NCI-H2029 treated with DMSO at 0.1 percent for 48 hours (cell line): ENCODE results near the gene NAA10.
"Not testable (repeated sequence)": the region's sequence is repeated elsewhere in the genome, so short reads cannot be mapped to it uniquely, and the experiment has no call there.

Experiments used
- DNase-seq: peaks from one replicate; lab custom pipeline; 2025; lab: John Stamatoyannopoulos, UW

Gene NAA10

DNA sequence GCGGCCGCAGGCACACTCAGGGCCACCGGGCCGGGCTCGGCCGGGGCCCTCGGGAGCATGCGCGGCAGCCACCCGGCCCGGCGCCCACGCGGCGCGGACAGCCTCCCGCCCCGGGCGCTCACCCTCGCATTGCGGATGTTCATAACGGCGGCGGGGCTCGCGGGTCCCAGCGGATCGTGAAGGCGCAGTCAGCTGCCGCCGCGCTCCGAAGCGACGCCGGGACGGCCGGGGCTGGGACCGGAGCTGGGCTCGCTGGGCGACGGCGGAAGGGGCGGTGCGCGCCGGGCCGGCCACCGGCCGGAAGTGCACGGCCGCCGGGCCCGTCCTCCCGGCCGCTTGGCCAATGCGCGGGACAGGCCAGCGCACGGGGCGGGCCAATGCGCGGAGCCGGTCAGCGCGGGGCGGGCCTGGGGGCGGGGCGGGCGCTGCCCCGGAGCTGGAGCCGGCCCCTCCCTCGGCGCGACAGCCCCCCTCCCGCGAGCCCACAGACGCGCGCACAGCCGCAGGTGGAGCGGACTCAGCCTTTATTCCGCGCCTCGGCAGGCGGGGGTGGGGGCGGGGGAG lies at the start of gene NAA10:
Gene NAA10, minus strand, starts transcription at position 276 of the 564 bp plus-strand sequence. Its CDS starts 133 bp downstream, at position 143.
- peak; percentile 7 for DNase-seq

DNA sequence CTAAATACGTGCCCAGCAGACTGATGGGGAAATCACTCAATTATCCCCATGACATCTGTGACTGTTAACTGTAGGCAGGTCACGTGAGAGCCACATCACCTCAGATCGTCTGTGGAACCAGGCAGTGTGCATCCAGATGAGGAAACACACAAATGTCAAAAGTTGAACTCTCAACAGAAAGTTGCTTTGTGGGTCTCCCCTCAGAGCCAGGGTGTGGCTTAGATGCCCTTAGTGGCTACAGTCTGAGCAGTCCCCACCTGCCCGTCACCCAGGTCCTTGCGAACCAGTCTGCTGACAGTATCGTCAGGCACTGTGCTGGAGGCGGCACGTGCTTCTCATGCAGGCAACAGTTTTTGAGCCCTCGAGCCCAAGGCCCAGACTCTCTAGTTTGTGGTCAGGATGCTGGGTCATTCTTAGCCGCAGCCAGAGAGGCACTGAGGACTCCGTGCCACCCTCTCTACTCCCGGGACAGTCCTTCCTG lies 48.5 kb upstream of the NAA10 start:
- no peak for DNase-seq

DNA sequence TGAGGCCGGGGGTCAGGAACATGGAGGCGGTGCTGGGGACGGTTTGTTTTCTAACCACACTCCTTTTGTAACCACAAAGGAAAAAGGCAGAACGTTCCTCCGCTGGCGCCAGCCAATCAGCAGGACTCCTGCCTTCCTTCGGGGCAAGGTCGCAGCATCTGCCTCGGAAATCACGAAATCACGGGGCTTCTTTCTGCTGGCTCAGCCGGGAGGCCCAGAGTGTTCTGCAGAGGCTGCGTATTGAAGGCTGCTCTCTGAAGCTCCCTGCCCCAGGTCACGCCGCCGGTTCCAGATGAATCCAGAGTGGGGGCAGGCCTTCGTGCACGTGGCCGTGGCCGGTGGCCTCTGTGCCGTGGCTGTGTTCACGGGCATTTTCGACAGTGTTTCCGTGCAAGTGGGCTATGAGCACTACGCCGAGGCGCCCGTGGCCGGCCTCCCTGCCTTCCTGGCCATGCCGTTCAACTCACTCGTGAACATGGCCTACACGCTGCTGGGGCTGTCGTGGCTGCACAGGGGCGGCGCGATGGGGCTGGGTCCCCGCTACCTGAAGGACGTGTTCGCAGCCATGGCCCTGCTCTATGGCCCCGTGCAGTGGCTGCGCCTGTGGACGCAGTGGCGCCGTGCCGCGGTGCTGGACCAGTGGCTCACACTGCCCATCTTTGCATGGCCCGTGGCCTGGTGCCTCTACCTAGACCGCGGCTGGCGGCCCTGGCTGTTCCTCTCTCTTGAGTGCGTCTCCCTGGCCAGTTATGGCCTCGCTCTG lies 47.1 kb upstream of the NAA10 start:
- no peak for DNase-seq

DNA sequence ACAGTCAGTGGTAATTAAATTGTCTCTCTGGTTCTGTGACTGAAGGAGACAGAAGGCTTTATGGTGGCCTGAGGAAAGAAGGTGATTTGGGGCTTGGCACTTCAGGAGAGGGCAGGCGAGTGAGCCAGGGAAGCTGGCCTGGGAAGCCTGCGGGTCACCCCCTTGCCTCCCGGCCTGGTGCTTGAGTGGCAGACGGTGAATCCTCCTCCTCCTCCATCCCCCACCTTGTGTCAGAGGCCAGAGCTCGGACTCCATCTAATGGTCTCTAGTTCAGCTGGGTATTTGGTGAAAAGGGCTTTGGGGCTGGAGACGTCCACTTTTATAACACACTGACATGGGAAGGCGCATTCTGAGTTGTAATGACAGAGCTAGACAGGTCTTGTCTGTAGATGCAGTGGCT lies 46.4 kb upstream of the NAA10 start:
- DNase-seq: no peak

DNA sequence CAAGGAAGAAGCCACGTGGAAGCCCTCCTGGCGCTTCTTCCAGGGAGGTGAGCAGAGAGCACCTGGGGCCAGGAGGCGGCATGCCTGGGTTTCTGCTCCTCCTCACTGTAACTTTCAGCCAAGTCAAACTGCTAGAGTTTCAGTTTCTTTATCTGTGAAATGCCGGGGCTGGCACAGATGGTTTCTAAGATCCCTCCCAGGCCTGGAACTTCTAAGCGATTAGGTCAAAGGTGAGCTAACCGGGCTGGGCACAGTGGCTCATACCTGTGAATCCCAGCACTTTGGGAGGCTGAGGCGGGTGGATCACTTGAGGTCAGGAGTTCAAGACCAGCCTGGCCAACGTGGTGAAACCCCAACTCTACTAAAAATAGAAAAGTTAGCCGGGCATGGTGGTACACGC lies 45.6 kb upstream of the NAA10 start:
- not testable (repeated sequence) for DNase-seq

DNA sequence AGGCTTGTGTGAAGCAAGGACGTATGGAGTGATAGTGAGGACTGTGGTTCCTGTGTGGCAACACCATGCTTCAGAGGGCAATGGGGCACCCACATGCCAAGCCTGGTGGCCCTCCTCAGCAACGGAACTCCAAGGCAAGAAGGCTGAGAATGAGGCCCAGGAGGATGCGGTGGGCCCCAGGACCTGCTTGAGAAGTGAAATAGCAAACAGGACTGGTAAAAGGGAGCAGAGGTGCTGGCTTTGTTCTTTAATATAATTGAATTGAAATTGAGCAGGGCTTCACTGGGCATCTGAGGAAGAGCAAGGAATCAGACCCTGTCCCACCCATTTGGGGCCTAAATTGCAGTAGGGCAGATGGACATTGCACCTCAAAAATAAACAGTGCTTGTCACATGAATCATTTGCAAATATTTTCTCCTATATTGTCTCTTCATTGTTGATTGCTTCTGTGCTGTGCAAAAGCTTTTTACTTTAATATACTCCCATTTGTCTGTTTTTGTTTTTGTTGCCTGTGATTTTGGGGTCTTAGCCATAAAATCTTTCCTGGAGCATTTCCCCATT lies 40.0 kb upstream of the NAA10 start:
- DNase-seq: no peak

DNA sequence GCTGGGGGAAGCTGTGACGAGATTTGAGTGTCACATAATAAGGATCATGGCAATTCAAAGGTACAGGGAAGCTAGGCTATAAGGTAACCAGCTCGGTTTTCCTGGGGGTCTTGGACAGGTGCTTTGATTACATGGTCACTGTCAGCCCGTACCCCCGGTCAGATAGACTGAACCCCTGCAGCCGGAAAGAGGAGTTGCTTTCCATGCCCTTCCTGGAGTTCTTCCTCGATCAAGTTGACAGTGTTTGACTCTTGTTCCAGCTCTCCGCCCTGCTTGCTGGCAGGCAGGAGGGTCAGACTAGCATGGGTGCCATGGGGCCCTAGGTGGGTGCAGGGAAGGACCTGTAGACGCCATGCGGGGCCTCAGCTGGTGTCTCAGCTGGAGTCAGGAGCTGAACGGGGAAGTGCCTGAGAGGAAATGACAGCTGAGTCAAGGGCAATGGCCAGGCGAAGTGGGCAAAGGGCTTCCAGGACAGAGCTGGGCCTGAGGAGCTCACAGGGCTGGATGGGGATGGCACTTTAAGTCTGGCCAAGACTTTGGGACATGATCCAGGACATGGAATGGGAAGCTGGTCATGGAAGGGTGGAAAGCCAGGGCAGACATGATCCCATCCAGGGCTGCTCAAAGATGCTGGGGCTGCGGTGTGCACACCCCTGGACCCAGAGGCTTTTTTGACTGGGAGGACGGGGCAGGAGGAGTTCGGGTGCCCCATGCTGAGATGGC lies 39.3 kb upstream of the NAA10 start:
- no peak for DNase-seq

DNA sequence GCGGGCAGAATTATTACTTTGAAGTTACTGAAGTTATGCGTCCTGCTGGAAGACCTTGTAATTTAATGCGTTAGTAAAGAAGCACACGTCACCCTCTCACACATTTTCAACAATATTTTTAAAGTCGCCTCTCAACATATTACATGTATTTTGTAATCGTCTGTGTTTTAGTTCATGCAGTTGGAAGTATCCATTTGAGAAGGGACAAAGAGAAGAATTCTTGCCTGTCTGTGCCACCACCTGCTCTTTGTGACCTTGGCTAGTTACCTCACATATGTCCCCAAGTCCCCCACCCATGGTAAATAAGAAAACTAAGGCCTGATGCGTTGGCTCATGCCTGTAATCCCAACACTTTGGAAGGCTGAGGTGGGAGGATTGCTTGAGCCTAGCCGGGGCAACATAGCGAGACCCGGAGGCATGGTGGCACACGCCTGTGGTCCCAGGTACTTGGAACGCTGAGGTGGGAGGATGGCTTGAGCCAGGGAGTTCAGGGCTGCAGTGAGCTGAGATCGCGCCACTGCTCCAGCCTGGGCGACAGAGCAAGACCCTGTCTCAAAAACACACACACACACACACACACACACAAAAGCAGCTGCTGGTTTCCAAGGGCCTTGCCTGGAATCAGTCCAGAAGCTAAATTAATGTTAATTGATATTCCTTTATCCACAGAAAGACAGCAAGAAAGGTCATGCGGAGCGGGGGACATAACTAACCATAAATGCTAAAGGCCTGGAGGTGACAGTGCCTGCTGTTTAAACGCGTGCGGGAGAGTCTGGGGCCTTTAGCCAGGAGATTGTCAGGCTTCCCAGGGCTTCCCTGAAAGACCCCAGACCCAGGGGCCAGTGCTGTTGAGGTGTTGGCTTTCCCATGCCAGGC lies 38.5 kb upstream of the NAA10 start:
- DNase-seq: no peak

DNA sequence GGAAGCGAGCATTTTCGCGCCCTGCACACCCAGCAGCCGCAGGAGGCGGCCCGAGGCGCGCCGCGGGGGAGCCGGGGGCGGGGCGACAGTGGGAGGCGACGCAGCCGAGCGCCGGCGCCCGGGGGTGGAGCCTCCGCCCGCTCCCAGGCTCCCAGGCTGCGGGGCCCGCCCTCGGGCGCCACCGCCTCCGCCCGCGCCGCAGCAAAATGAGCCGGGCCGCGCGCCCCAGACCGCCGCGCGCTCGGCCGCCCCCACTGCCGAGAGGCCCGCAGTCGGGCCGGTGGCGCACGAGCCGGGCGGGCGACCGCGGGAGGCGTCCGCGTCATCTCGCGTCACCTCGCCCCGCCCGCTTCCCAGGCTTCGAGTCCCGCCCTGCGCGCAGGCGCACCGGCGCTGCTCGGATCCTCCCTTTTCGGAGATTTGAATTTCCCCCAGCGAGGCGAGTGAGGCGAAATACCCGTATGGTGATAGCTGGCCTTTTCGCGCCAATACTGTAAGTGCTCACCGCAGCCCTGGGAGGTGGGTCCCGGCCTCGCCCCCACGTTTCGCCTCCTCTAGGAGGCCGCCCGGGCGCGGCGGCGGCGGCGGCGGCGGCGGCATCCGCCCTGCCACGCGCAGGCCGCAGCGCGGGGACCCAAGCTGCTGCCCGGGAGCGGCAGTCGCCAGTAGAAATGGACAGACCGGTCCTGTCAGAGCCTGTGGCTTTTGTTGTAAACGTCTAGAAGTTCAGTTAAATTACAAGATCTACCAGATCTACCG lies 37.7 kb upstream of the NAA10 start, which contains the start of gene TMEM187:
Gene TMEM187, plus strand, starts transcription at position 387 of the 759 bp plus-strand sequence. CDS start 9,309 bp downstream, outside the sequence.
- DNase-seq: peak; percentile 40

DNA sequence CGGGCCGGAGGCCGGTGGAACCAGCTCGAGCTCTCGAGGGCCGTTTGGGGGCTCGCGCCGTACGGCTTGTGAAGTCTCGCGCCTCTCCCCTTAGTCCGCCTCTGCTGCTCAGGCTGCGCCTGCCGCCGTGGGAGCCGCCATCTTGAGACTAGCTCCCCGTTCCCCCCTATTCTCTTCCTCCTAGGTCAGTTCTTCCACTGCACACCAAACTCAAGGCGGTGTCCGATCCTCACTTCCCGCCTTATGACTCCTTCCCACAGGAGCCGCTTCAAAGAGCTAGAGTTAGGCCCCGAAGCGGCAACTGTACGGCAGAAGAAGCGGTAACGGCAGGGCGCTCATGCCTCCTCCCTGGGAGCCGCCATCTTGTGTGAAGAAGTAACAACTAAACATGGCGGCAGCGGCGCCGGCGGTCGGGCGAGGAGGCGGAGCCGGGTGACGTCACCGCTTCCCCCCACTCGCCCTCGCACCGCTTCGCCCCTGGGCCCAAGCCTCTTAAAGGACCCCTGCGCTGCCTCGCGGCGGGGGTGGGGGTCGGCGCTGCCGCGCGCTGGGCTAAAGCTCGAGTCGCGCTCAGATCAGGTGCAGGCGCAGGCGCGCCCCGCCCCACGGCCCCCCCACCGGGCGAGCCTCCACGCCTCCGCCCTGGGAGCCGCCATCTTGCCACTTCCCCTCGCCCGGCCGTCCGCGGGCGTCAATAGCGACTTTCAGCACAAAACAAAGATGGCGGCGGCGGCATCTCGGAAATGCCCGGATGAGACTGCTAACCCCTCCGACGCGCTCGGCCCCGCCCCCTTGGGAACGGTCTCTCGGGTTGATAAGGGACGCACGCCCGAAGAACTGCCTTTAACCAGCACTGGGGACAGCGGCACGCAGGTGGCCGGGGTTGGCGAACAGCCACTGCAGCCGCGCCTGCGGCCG lies 36.9 kb upstream of the NAA10 start, which contains the start of gene HCFC1:
Gene HCFC1, minus strand, starts transcription at position 369 of the 918 bp plus-strand sequence. CDS start 978 bp downstream, outside the sequence.
- peak; percentile 52 for DNase-seq

DNA sequence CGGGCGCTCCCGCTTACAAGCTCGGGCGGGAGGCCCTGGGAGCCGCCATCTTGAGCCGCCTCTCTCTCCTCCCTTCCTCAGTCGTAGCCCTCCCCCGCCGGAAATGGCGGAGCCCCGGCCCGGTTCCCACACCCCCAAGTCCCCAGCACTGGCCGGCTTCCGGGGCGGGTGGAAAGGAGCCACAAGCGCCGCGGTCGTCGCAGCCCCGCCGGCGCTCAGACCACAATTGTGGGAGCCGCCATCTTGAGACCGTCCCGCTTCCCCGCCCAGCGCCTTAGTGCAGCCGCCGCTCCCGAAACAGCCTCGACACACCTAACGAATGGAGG lies 36.2 kb upstream of the NAA10 start:
- DNase-seq: peak; percentile 31

DNA sequence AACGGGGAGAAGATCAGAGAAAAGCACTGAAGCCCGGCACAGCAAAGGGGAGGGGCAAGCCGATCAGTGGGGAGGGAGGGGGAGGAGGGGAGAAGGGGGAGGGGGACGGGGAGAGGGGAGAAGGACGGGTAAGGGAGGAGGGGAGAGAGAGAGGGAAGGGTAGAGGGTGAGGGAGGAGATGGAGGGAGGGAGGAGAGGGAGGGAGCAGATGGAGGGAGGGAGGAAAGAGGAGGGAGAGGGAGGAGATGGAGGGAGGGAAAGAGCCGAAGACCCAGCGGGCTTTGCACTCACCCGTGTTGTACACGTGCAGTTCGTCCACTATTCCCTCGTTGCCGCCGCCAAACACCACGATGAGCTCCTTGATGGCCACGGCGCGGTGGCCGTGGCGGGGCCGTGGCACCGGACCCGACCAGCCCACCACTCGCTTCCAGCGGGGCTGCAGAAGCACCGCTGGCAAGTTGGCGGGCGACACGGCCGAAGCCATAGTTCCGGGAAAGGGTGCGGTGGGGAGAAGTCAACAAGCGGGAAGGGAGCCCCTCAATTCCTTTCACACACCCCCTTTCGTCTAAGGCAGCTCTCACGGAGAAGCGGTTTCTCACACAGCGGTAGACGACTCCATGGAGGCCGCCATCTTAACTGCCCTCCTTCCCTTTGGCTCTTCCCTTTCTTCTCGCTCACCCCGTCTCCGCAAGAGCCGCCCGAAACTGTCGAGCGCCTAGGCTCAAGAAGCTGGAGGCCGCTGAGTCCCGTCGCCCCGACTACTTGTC lies 35.7 kb upstream of the NAA10 start:
- DNase-seq: no peak

DNA sequence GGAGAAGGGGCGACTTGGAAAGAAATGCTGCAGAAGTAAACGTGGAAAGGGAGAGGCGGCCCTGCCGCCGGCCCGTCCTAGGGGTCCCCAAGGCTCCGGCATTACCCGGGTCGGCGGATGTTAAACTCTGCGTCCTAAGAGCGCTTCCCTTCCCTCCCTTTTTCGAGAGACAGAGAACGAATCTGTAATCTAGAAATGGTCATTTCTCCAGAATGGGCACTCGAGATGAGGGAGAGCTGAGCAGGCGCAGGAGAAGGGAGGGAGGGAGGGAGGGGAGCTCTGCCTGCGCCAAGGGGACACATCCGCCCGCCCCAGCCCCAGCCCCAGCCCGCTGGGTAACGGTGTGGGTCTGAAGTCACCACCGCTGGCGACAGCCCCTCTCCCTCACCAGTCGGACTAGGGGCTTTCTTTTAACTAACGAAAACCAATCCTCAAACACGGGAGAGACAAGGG lies 35.1 kb upstream of the NAA10 start:
- no peak for DNase-seq

DNA sequence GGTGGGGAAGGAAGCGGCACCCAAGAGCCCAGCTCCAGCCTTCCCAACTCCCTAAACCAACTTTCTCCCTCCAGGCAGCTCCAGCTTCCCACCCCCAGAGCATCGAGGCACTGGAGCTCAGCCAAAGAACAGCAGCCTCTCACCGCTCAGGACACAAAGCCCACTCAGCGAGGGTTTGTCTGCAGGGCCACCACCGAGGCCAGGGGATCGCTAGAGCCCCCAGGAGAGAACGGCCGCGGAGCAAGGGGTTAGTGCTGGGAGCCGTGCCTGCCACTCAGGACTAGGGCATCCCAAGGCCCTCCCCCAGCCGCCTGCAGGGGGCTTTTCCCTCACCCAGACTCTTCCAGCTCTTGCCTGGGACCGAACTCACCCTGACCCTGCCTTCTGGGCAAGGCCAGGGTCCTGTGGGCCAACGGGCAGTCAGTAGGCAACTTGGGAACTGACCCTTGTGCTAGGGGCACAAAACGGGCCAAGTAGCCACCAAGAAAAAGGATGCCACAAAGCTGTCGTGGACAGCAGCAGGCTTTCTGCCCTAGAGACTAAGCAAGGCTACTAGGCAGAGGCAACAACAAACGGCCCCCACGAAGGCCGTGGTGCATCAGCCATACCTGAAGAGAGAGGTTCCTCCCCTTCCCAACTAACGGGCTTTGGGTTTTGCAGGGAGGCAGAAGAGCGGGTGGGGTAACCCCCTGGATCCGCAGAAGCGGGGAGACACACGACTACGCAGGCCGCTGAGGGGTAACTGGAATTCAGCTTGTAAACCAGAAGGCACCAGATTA lies 34.5 kb upstream of the NAA10 start:
- DNase-seq: no peak

DNA sequence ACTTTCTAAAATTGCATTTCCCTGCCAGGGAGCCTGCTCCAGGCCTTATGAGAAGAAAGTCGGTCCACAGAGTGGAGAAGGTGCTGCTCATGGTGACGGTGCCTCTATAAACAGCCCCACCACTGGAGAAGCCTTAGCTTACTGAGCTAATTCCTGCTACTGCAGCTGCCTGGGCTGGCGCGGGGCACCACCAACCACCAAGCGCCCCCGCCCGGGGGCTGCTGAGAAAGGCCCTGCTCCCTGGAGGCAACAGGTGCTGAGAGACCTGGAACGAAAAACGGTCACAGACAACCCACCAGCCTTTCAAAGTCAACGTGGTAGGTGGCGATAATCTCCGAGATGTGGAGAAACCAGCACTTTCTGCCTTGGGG lies 33.9 kb upstream of the NAA10 start:
- DNase-seq: no peak

DNA sequence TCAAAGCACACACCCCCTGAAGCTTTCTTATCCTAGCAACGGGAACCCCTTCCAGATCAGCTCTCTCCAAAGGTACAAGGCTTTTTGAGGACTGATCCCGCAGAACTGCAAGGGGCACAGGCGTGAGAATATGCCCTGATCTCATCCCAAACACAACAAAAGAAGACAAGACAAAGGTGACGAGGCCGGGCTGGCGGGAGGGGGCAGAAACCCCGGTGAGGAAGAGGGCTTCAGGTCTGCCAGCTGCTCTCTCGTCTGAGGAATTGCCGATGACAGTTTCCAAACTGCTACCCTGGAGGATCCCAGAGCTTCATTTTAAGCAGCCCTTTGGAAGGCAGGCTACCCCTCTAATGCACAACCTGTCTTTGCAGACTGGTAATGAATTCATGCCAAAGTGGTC lies 33.4 kb upstream of the NAA10 start:
- no peak for DNase-seq

DNA sequence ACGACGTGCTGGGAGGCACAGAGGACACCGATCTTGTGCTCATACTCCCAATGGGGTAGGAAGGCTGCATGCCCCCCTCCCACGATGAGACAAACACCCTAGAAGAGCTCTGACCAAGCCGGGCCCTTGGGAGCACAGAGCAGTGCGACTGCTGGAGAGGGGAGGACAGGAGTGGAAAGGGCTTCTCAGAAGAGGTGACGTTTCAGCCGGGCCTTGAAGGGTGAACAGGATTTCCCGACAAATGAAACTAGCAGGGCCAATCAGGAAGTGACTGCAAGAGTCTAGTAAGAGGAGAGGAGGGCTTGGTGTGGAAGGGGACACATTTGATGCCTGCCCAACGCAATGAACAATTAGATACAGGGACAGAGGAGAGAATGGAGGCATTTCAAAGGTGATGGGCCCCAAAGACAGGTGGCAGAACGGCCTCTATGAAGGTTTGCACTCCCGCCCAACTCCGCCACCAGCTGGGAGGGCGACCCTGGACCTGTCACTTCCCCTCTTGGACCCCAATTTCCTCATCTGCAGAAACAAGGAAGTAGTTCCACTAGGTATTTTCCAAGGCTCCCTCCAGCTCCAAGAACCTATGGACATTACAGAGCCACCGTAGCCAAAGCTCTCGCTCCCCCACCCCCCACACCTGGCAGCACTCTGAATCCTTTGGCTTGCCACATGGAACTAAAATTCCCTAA lies 32.8 kb upstream of the NAA10 start:
- no peak for DNase-seq
